GM19025 (cell line): ENCODE results near the gene BMI1.
A peak's percentile ranks its signal among the peaks of the same experiment; 100 is the strongest.

Source experiments
- ATAC-seq: cut with Tn5 transposase; IDR thresholded peaks from one replicate; pipeline ENCODE4 v1.9.1; 2021; ENCODE audit warnings: mild to moderate bottlenecking, low read depth, moderate library complexity; ENCODE audit not compliant: unreplicated experiment

BMI1 gene

GRCh38 chr10:22319547-22319979 lies 1.3 kb upstream of the BMI1 start:
- ATAC-seq = no peak

GRCh38 chr10:22319980-22320558 lies 830 bp upstream of the BMI1 start:
- ATAC-seq = no peak

GRCh38 chr10:22321156-22321923 lies 441 bp downstream of the BMI1 start:
- no peak for ATAC-seq

- ATAC-seq = no peak
Measured at GRCh38 chr10:22321924-22322640, 1.2 kb downstream of the BMI1 start.

- ATAC-seq = no peak
Measured at GRCh38 chr10:22322641-22323160, 1.8 kb downstream of the BMI1 start.

GRCh38 chr10:22323538-22324305 lies 2.8 kb downstream of the BMI1 start:
- ATAC-seq = no peak

GRCh38 chr10:22324413-22324812 lies 3.5 kb downstream of the BMI1 start:
- ATAC-seq = no peak

GRCh38 chr10:22324893-22325271 lies 4.0 kb downstream of the BMI1 start:
- ATAC-seq = no peak

GRCh38 chr10:22325272-22326144 lies 4.6 kb downstream of the BMI1 start:
- peak; percentile 45 for ATAC-seq

GRCh38 chr10:22326145-22326702 lies 5.3 kb downstream of the BMI1 start:
- ATAC-seq = no peak

GRCh38 chr10:22329150-22329549 lies 8.3 kb downstream of the BMI1 start:
- ATAC-seq = no peak

GRCh38 chr10:22332116-22332692 lies 11.3 kb downstream of the BMI1 start:
- no peak for ATAC-seq

GRCh38 chr10:22333167-22333974 lies 12.5 kb downstream of the BMI1 start:
- ATAC-seq = no peak

GRCh38 chr10:22333975-22334282 lies 13.0 kb downstream of the BMI1 start:
- ATAC-seq = no peak

GRCh38 chr10:22334414-22335172 lies 13.7 kb downstream of the BMI1 start:
- ATAC-seq = no peak

- ATAC-seq = peak; percentile 45
Measured at GRCh38 chr10:22335173-22335933, 14.5 kb downstream of the BMI1 start.
